ENCODE results near the gene SKAP2. TPM values are rescaled to one million over a fixed set of nuclear protein-coding genes. Genes with fewer than 3 reads are reported as not detected.

Gene SKAP2
- total RNA-seq, 6 experiments from 2014 or later, result 7.2 to 12.3 (median 9.1) TPM

- Mint-ChIP-seq H3K27ac (no peak overlapping the region), H3K4me1 (ENCODE audit: low read depth) (no peaks in the 10 kb centered on the region), H3K36me3 (ENCODE audit: low read depth) (no peaks in the 10 kb centered on the region), H3K27me3 (ENCODE audit: insufficient read depth) (peaks cover 4% of the 10 kb centered on the region), H3K9me3 (peaks cover 10% of the 10 kb centered on the region), H3K4me3 (no peak overlapping the region)
- DNase-seq, result no peak
- TF ChIP-seq CTCF (IDR thresholded peaks at IDR 0.05), result no peak
These were observed 232.8 kb downstream of the SKAP2 start for GRCh38 chr7:26631601-26632000.

- no peak for DNase-seq
- Mint-ChIP-seq H3K4me1 (ENCODE audit: low read depth) (no peaks in the 10 kb centered on the region), H3K4me3 (no peak overlapping the region), H3K27me3 (ENCODE audit: insufficient read depth) (peaks cover 4% of the 10 kb centered on the region), H3K27ac (no peak overlapping the region), H3K36me3 (ENCODE audit: low read depth) (no peaks in the 10 kb centered on the region), H3K9me3 (peaks cover 10% of the 10 kb centered on the region)
- TF ChIP-seq CTCF (IDR thresholded peaks at IDR 0.05), result no peak
These were observed 233.3 kb downstream of the SKAP2 start for GRCh38 chr7:26630941-26631580.

GRCh38 chr7:26630361-26630760 lies 234.0 kb downstream of the SKAP2 start:
- peaks cover 10% of the 10 kb centered on the region for H3K9me3 Mint-ChIP-seq
- H3K27ac Mint-ChIP-seq, result no peak overlapping the region
- H3K4me3 Mint-ChIP-seq, result no peak overlapping the region

GRCh38 chr7:26629696-26630095 lies 234.7 kb downstream of the SKAP2 start:
- H3K4me3 Mint-ChIP-seq, result no peak overlapping the region
- H3K4me1 Mint-ChIP-seq (ENCODE audit: low read depth), result no peaks in the 10 kb centered on the region
- H3K9me3 Mint-ChIP-seq, result peaks cover 10% of the 10 kb centered on the region
- DNase-seq, result no peak
- TF ChIP-seq CTCF (IDR thresholded peaks at IDR 0.05), result no peak
- H3K27me3 Mint-ChIP-seq (ENCODE audit: insufficient read depth), result peaks cover 13% of the 10 kb centered on the region
- H3K27ac Mint-ChIP-seq, result no peak overlapping the region
- H3K36me3 Mint-ChIP-seq (ENCODE audit: low read depth), result no peaks in the 10 kb centered on the region

More at GRCh38 chr7:26630361-26630760, 234.0 kb downstream of the SKAP2 start:
- no peak for DNase-seq
- peaks cover 7% of the 10 kb centered on the region for H3K27me3 Mint-ChIP-seq (ENCODE audit: insufficient read depth)
- no peak for TF ChIP-seq CTCF (IDR thresholded peaks at IDR 0.05)
- no peaks in the 10 kb centered on the region for H3K4me1 Mint-ChIP-seq (ENCODE audit: low read depth)
- no peaks in the 10 kb centered on the region for H3K36me3 Mint-ChIP-seq (ENCODE audit: low read depth)

GRCh38 chr7:26627891-26628341 lies 236.5 kb downstream of the SKAP2 start:
- no peak for TF ChIP-seq CTCF (IDR thresholded peaks at IDR 0.05)
- H3K27ac Mint-ChIP-seq, result no peak overlapping the region

More at GRCh38 chr7:26627891-26628341, 236.5 kb downstream of the SKAP2 start:
- Mint-ChIP-seq H3K4me3 (no peak overlapping the region), H3K4me1 (ENCODE audit: low read depth) (no peaks in the 10 kb centered on the region), H3K27me3 (ENCODE audit: insufficient read depth) (peaks cover 10% of the 10 kb centered on the region), H3K36me3 (ENCODE audit: low read depth) (no peaks in the 10 kb centered on the region), H3K9me3 (peaks cover 14% of the 10 kb centered on the region)
- DNase-seq, result no peak
